LNCaP clone FGC (cell line): ENCODE measurements around the gene C6orf47.

Experiments
- DNase-seq: peaks from one replicate; pipeline ENCODE4 v3.0.0-alpha.2; 2011; ENCODE audit warnings: low read depth
- H3K4me3 ChIP-seq: 2 replicates; pipeline ENCODE4 v1.5.1; 2011; ENCODE audit warnings: mild to moderate bottlenecking, low read depth, low read length, control low read depth
- CTCF ChIP-seq: IDR thresholded peaks from 2 replicates; pipeline ENCODE4 v1.5.1; 2012; ENCODE audit warnings: mild to moderate bottlenecking; ENCODE audit not compliant: control insufficient read depth, insufficient read depth; ENCODE audit errors: extremely low read depth

The C6orf47 gene

GRCh38 chr6:31641370-31641769 lies 19.2 kb downstream of the C6orf47 start:
- no peak for TF ChIP-seq CTCF
- DNase-seq: no peak
- H3K4me3 ChIP-seq: no peak overlapping the region

GRCh38 chr6:31640612-31641011 lies 20.0 kb downstream of the C6orf47 start:
- TF ChIP-seq CTCF: no peak
- no peak overlapping the region for H3K4me3 ChIP-seq
- DNase-seq: no peak

DNA sequence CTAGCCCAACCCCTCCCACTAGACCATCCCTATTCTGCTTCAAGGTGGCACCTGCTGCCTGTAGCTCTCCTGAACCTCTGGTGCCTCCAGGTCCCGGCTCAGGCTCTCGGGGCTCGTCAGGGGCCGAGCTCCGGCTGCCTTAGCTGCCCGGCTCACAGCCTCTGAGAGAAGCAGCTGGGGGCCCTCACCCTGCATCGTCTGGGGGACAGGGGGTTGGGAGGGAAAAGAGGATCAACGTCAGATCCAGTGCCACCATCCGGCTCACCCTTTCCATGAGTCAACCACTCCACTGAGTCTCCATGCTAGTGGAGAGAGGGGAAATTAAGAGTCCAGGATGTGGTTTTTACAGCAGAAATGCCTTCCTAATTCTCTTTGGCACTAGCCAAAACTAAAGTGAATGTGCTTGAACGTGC lies 21.1 kb downstream of the C6orf47 start:
- no peak for TF ChIP-seq CTCF
- no peak overlapping the region for H3K4me3 ChIP-seq
- no peak for DNase-seq

DNA sequence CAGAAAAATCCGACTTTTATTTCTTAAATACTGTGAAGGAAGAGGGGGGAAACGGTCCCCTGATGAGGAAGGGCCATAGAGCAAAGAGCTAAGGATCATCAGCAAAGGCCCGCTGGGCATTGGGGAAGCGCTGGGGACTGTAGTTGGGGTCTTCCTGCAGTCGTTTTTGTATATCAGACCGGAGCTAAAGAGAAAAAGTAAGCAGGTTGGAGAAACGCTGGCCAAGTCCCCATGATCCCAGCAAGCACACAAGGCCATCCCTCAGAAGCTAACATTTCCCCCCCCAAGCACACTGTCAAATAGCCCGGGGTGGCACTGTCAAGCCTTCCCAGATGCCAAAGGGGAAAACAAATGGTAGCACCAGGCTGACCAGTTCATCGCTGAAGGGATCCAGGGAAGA lies 21.5 kb downstream of the C6orf47 start:
- no peak for TF ChIP-seq CTCF
- no peak for DNase-seq
- H3K4me3 ChIP-seq: no peak overlapping the region

GRCh38 chr6:31636698-31637596 lies 23.6 kb downstream of the C6orf47 start:
- no peak for TF ChIP-seq CTCF
- no peak overlapping the region for H3K4me3 ChIP-seq
- no peak for DNase-seq

- no peak for TF ChIP-seq CTCF
- H3K4me3 ChIP-seq: no peak overlapping the region
- DNase-seq: no peak
Observed at GRCh38 chr6:31634969-31635575, 25.5 kb downstream of the C6orf47 start.
